H9 (cell line): ENCODE measurements around the gene NIPSNAP3A. TPM values are rescaled to one million over a fixed set of nuclear protein-coding genes. Genes with fewer than 3 reads are reported as not detected.

ENCODE experiments used
- DNase-seq: peaks from one replicate; pipeline ENCODE4 v3.0.0-alpha.2; 2017
- H2AFZ ChIP-seq: one replicate; pipeline ENCODE4 v1.6.1; 2013; ENCODE audit warnings: mild to moderate bottlenecking, low read length, control low read depth, moderate library complexity
- H2AK5ac ChIP-seq: 2 replicates; pipeline ENCODE4 v1.6.1; 2013; ENCODE audit warnings: low read length, control low read depth, mixed read lengths; ENCODE audit not compliant: insufficient read length
- H2BK120ac ChIP-seq: one replicate; pipeline ENCODE4 v1.6.1; 2013; ENCODE audit warnings: low read depth, mild to moderate bottlenecking, low read length, control low read depth, inconsistent platforms; ENCODE audit not compliant: poor library complexity, severe bottlenecking
- H2BK12ac ChIP-seq: 2 replicates; pipeline ENCODE4 v1.6.1; 2013; ENCODE audit warnings: low read length, control low read depth, mixed read lengths, low read depth; ENCODE audit not compliant: insufficient read length
- H2BK15ac ChIP-seq: 2 replicates; pipeline ENCODE4 v1.6.1; 2013; ENCODE audit warnings: low read depth, low read length, control low read depth
- H2BK20ac ChIP-seq: one replicate; pipeline ENCODE4 v1.6.1; 2013; ENCODE audit warnings: low read depth, mild to moderate bottlenecking, low read length, control low read depth, inconsistent platforms; ENCODE audit not compliant: poor library complexity, severe bottlenecking
- H2BK5ac ChIP-seq: 2 replicates; pipeline ENCODE4 v1.6.1; 2013; ENCODE audit warnings: low read length, control low read depth, mixed read lengths; ENCODE audit not compliant: insufficient read length
- H3K14ac ChIP-seq: 2 replicates; pipeline ENCODE4 v1.6.1; 2013; ENCODE audit warnings: low read length, control low read depth; ENCODE audit not compliant: insufficient read depth
- H3K18ac ChIP-seq: 2 replicates; pipeline ENCODE4 v1.6.1; 2013; ENCODE audit warnings: low read depth, mild to moderate bottlenecking, mixed read lengths, low read length, control low read depth; ENCODE audit not compliant: insufficient read length
- H3K23ac ChIP-seq: 2 replicates; pipeline ENCODE4 v1.6.1; 2013; ENCODE audit warnings: low read length, control low read depth, mixed read lengths, low read depth; ENCODE audit not compliant: insufficient read length
- H3K23me2 ChIP-seq: 2 replicates; pipeline ENCODE4 v1.6.1; 2013; ENCODE audit warnings: low read depth, mild to moderate bottlenecking, mixed read lengths, low read length, control low read depth; ENCODE audit not compliant: insufficient read length, poor library complexity, severe bottlenecking
- H3K27ac ChIP-seq: 2 replicates; pipeline ENCODE4 v1.5.1; 2013; ENCODE audit warnings: low read length, control low read depth, mixed read lengths, low read depth; ENCODE audit not compliant: insufficient read length
- H3K27me3 ChIP-seq: 2 replicates; pipeline ENCODE4 v1.6.1; 2013; ENCODE audit warnings: low read length, control low read depth, inconsistent platforms; ENCODE audit not compliant: insufficient read depth
- H3K4ac ChIP-seq: 2 replicates; pipeline ENCODE4 v1.6.1; 2013; ENCODE audit warnings: low read depth, mild to moderate bottlenecking, control low read depth, inconsistent platforms, low read length, moderate library complexity
- H3K4me1 ChIP-seq: 2 replicates; pipeline ENCODE4 v1.6.1; 2013; ENCODE audit warnings: low read length, control low read depth, inconsistent platforms; ENCODE audit not compliant: insufficient read depth
- H3K4me2 ChIP-seq: 2 replicates; pipeline ENCODE4 v1.6.1; 2013; ENCODE audit warnings: low read length, control low read depth, mixed read lengths; ENCODE audit not compliant: insufficient read length, insufficient read depth
- H3K56ac ChIP-seq: 2 replicates; pipeline ENCODE4 v1.6.1; 2013; ENCODE audit warnings: low read depth, mild to moderate bottlenecking, mixed read lengths, low read length, control low read depth; ENCODE audit not compliant: insufficient read length
- H3K79me1 ChIP-seq: 2 replicates; pipeline ENCODE4 v1.6.1; 2013; ENCODE audit warnings: low read depth, mild to moderate bottlenecking, moderate library complexity, low read length, control low read depth, inconsistent platforms; ENCODE audit not compliant: insufficient read depth, poor library complexity, severe bottlenecking
- H3K79me2 ChIP-seq: 2 replicates; pipeline ENCODE4 v1.6.1; 2013; ENCODE audit warnings: low read length, control low read depth, inconsistent platforms; ENCODE audit not compliant: insufficient read depth
- H3K9ac ChIP-seq: 2 replicates; pipeline ENCODE4 v1.6.1; 2013; ENCODE audit warnings: low read length, control low read depth, mixed read lengths; ENCODE audit not compliant: insufficient read length; ENCODE audit errors: extremely low read depth
- H3K9me3 ChIP-seq: one replicate; pipeline ENCODE4 v1.6.1; 2013; ENCODE audit warnings: low read depth, low read length, inconsistent platforms; ENCODE audit not compliant: control insufficient read depth
- H3T11ph ChIP-seq: one replicate; pipeline ENCODE4 v1.6.1; 2013; ENCODE audit warnings: mild to moderate bottlenecking, low read length, control low read depth, inconsistent platforms
- H4K20me1 ChIP-seq: one replicate; pipeline ENCODE4 v1.6.1; 2013; ENCODE audit not compliant: control insufficient read depth, insufficient read length, insufficient read depth
- H4K5ac ChIP-seq: 2 replicates; pipeline ENCODE4 v1.6.1; 2013; ENCODE audit warnings: low read depth, mild to moderate bottlenecking, mixed read lengths, low read length, control low read depth; ENCODE audit not compliant: insufficient read length
- H4K8ac ChIP-seq: replicated peaks from 2 replicates; pipeline ENCODE4 v1.6.1; 2013; ENCODE audit warnings: low read length, control low read depth, mixed read lengths, low read depth; ENCODE audit not compliant: insufficient read length
- H4K91ac ChIP-seq: 2 replicates; pipeline ENCODE4 v1.6.1; 2013; ENCODE audit warnings: low read depth, mild to moderate bottlenecking, moderate library complexity, mixed read lengths, low read length, control low read depth; ENCODE audit not compliant: insufficient read length
- H3K27ac Mint-ChIP-seq, 3 experiments: 2 replicates in 2 of 3; 3 replicates in 1 of 3; pipeline ENCODE4 v1.8.0; 2020 to 2021; ENCODE audit warnings: mixed read lengths in 3 of 3, mild to moderate bottlenecking in 1 of 3, moderate library complexity in 1 of 3
- H3K27me3 Mint-ChIP-seq: 2 replicates; pipeline ENCODE4 v1.8.0; 2021; ENCODE audit warnings: low read depth, mild to moderate bottlenecking, moderate library complexity, mixed read lengths
- H3K36me3 Mint-ChIP-seq, 3 experiments: 2 replicates in 2 of 3; 3 replicates in 1 of 3; pipeline ENCODE4 v1.8.0; 2020 to 2021; ENCODE audit warnings: low read depth in 3 of 3, mixed read lengths in 3 of 3; ENCODE audit not compliant: insufficient read depth in 1 of 3
- H3K4me1 Mint-ChIP-seq, 2 experiments: 2 replicates each; pipeline ENCODE4 v1.8.0; 2020; ENCODE audit warnings: mixed read lengths in 2 of 2
- H3K4me3 Mint-ChIP-seq, 2 experiments: 2 replicates in 1 of 2; 3 replicates in 1 of 2; pipeline ENCODE4 v1.8.0; 2020 to 2021; ENCODE audit warnings: mild to moderate bottlenecking in 2 of 2, mixed read lengths in 2 of 2, moderate library complexity in 1 of 2
- H3K9me3 Mint-ChIP-seq, 2 experiments: 2 replicates in 1 of 2; 3 replicates in 1 of 2; pipeline ENCODE4 v1.8.0; 2020; ENCODE audit warnings: mild to moderate bottlenecking in 2 of 2, mixed read lengths in 2 of 2, moderate library complexity in 1 of 2
- CTCF ChIP-seq: fragments of 200-600 bp; sonication (generic); conservative IDR thresholded peaks from 3 replicates; pipeline ENCODE4 v1.8.0; 2021; ENCODE audit warnings: antibody characterized with exemption, mild to moderate bottlenecking
- WGBS: extraction: QIAGEN DNeasy Blood & Tissue Kit; methylation state at CpG from one replicate; pipeline ENCODE4 v1.1.7; 2013; ENCODE audit warnings: missing lambda C conversion rate, low lambda C conversion rate, mixed read lengths; ENCODE audit not compliant: insufficient read length; ENCODE audit errors: extremely low coverage; 5-methylcytosine and 5-hydroxymethylcytosine counted together
- total RNA-seq: library from RNA; stranded (reverse); gene quantifications from 2 replicates; pipeline ENCODE4 v1.2.1, GENCODE V29; 2021

NIPSNAP3A gene
- total RNA-seq, 1 experiment from 2014 or later: 13.9 TPM

GRCh38 chr9:104740621-104741020, 6.9 kb upstream of the NIPSNAP3A start:
- no peak overlapping the region for H4K5ac ChIP-seq
- no peaks in the 10 kb centered on the region for H3K4me1 ChIP-seq
- no peak overlapping the region for H4K91ac ChIP-seq
- H4K20me1 ChIP-seq: no peaks in the 10 kb centered on the region
- no peaks in the 10 kb centered on the region for H3K79me1 ChIP-seq
- no peak overlapping the region for H3K23ac ChIP-seq
- H3K27me3 Mint-ChIP-seq: no peaks in the 10 kb centered on the region
- no peak overlapping the region for H2BK20ac ChIP-seq
- no peak overlapping the region for H2AFZ ChIP-seq
- no peak overlapping the region for H2BK12ac ChIP-seq
- H3K4me1 Mint-ChIP-seq: peaks cover 5 to 6% of the 10 kb centered on the region in 2 experiments; a peak in 3 of 4 replicates
- no peaks in the 10 kb centered on the region for H3K79me2 ChIP-seq
- no peak overlapping the region for H3K27ac Mint-ChIP-seq
- no peak overlapping the region for H4K8ac ChIP-seq
- no CpG with 5 or more reads among the region's 1 CpG for WGBS
- no peak overlapping the region for H3K4me2 ChIP-seq
- no peak overlapping the region for H2BK120ac ChIP-seq
- H3K23me2 ChIP-seq: no peaks in the 10 kb centered on the region
- H3K56ac ChIP-seq: no peak overlapping the region
- H3K9ac ChIP-seq: no peak overlapping the region
- no peak overlapping the region for H3K27ac ChIP-seq
- no peaks in the 10 kb centered on the region for H3K9me3 Mint-ChIP-seq
- H2BK5ac ChIP-seq: no peak overlapping the region
- no peaks in the 10 kb centered on the region for H3K36me3 Mint-ChIP-seq
- no peak overlapping the region for H3K4me3 Mint-ChIP-seq
- no peak for DNase-seq
- no peak overlapping the region for H3K18ac ChIP-seq
- H3K27me3 ChIP-seq: no peaks in the 10 kb centered on the region
- no peak overlapping the region for H3K4ac ChIP-seq
- no peak for TF ChIP-seq CTCF
- no peak overlapping the region for H2BK15ac ChIP-seq
- H3T11ph ChIP-seq: no peak overlapping the region
- H2AK5ac ChIP-seq: no peak overlapping the region
- H3K9me3 ChIP-seq: no peaks in the 10 kb centered on the region
- no peak overlapping the region for H3K14ac ChIP-seq
